ENCODE measurements around the gene WNT7B.

Gene WNT7B

GRCh38 chr22:45911601-45912271 is 65.2 kb downstream of the WNT7B start:
- TF ChIP-seq CTCF (conservative IDR thresholded peaks at IDR 0.05; ENCODE audit: low read depth, low read length), result no peak
- no peak overlapping the region for H3K4me3 ChIP-seq (IDR thresholded peaks at IDR 0.05; ENCODE audit: insufficient read depth, low read depth, low read length)
- H3K27me3 ChIP-seq (ENCODE audit: insufficient read depth, low read depth), result peaks cover 58% of the 10 kb centered on the region

GRCh38 chr22:45910928-45911467 is 66.0 kb downstream of the WNT7B start:
- no peak for TF ChIP-seq CTCF (conservative IDR thresholded peaks at IDR 0.05; ENCODE audit: low read depth, low read length)
- Histone ChIP-seq H3K79me2 (ENCODE audit: insufficient read depth, low read depth) (no peaks in the 10 kb centered on the region), H3K4me3 (IDR thresholded peaks at IDR 0.05; ENCODE audit: insufficient read depth, low read depth, low read length) (no peak overlapping the region), H3K36me3 (ENCODE audit: insufficient read depth) (no peaks in the 10 kb centered on the region), H4K20me1 (ENCODE audit: insufficient read depth) (no peaks in the 10 kb centered on the region), H3K27ac (no peak overlapping the region), H3K4me2 (no peak overlapping the region), H3K4me1 (ENCODE audit: low read depth, poor library complexity, severe bottlenecking) (no peaks in the 10 kb centered on the region), H3K27me3 (ENCODE audit: insufficient read depth, low read depth) (peaks cover 61% of the 10 kb centered on the region), H2AFZ (ENCODE audit: low read depth) (no peak overlapping the region), H3K9ac (no peak overlapping the region)

More at GRCh38 chr22:45911601-45912271, 65.2 kb downstream of the WNT7B start:
- Histone ChIP-seq H4K20me1 (ENCODE audit: insufficient read depth) (no peaks in the 10 kb centered on the region), H3K27ac (no peak overlapping the region), H3K79me2 (ENCODE audit: insufficient read depth, low read depth) (no peaks in the 10 kb centered on the region), H3K4me2 (no peak overlapping the region), H2AFZ (ENCODE audit: low read depth) (no peak overlapping the region), H3K9ac (no peak overlapping the region), H3K4me1 (ENCODE audit: low read depth, poor library complexity, severe bottlenecking) (no peaks in the 10 kb centered on the region), H3K36me3 (ENCODE audit: insufficient read depth) (no peaks in the 10 kb centered on the region)

- Histone ChIP-seq H3K9ac (no peak overlapping the region), H4K20me1 (ENCODE audit: insufficient read depth) (no peaks in the 10 kb centered on the region), H3K4me3 (IDR thresholded peaks at IDR 0.05; ENCODE audit: insufficient read depth, low read depth, low read length) (no peak overlapping the region), H3K79me2 (ENCODE audit: insufficient read depth, low read depth) (no peaks in the 10 kb centered on the region), H2AFZ (ENCODE audit: low read depth) (no peak overlapping the region), H3K4me1 (ENCODE audit: low read depth, poor library complexity, severe bottlenecking) (no peaks in the 10 kb centered on the region), H3K4me2 (no peak overlapping the region), H3K27me3 (ENCODE audit: insufficient read depth, low read depth) (peaks cover 82% of the 10 kb centered on the region), H3K27ac (no peak overlapping the region), H3K36me3 (ENCODE audit: insufficient read depth) (no peaks in the 10 kb centered on the region)
- no peak for TF ChIP-seq CTCF (conservative IDR thresholded peaks at IDR 0.05; ENCODE audit: low read depth, low read length)
These were observed 68.0 kb downstream of the WNT7B start for GRCh38 chr22:45908961-45909360.

- no peaks in the 10 kb centered on the region for H3K4me1 ChIP-seq (ENCODE audit: low read depth, poor library complexity, severe bottlenecking)
- H3K36me3 ChIP-seq (ENCODE audit: insufficient read depth), result no peaks in the 10 kb centered on the region
- H3K4me2 ChIP-seq, result no peak overlapping the region
- no peak for TF ChIP-seq CTCF (conservative IDR thresholded peaks at IDR 0.05; ENCODE audit: low read depth, low read length)
- H3K4me3 ChIP-seq (IDR thresholded peaks at IDR 0.05; ENCODE audit: insufficient read depth, low read depth, low read length), result no peak overlapping the region
- H3K27ac ChIP-seq, result no peak overlapping the region
- no peak overlapping the region for H3K9ac ChIP-seq
- no peaks in the 10 kb centered on the region for H3K79me2 ChIP-seq (ENCODE audit: insufficient read depth, low read depth)
- H4K20me1 ChIP-seq (ENCODE audit: insufficient read depth), result no peaks in the 10 kb centered on the region
- H3K27me3 ChIP-seq (ENCODE audit: insufficient read depth, low read depth), result peaks cover 90% of the 10 kb centered on the region
- H2AFZ ChIP-seq (ENCODE audit: low read depth), result no peak overlapping the region
These were observed 69.0 kb downstream of the WNT7B start for GRCh38 chr22:45907996-45908395.
